ENCODE results near the gene AKAP13. TPM values are rescaled to one million over a fixed set of nuclear protein-coding genes. Genes with fewer than 3 reads are reported as not detected.

AKAP13 gene
- total RNA-seq, 3 donors from 2014 or later, result 198 to 331 (median 259) TPM

GRCh38 chr15:85576392-85576791 lies 196.0 kb downstream of the AKAP13 start:
- H3K27me3 ChIP-seq, result no peaks in the 10 kb centered on the region
- H3K27ac ChIP-seq, result no peak overlapping the region
- TF ChIP-seq POLR2A (IDR thresholded peaks at IDR 0.05), result no peak
- no peak for TF ChIP-seq CTCF (IDR thresholded peaks at IDR 0.05)
- TF ChIP-seq POLR2AphosphoS5 (IDR thresholded peaks at IDR 0.05), result no peak
- DNase-seq (ENCODE audit: low spot score in 2 of 2), result no peak
- H3K4me1 ChIP-seq, result peaks cover 0 to 4% of the 10 kb centered on the region in 2 donors
- intact Hi-C loops (cut with DNase I; ENCODE audit: low total_unique reads), result no loop called here
- no peaks in the 10 kb centered on the region for H3K9me3 ChIP-seq
- H3K36me3 ChIP-seq, result no peaks in the 10 kb centered on the region
- H3K4me3 ChIP-seq, result no peak overlapping the region

- no peaks in the 10 kb centered on the region for H3K9me3 ChIP-seq
- intact Hi-C loops (cut with DNase I; ENCODE audit: low total_unique reads), result no loop called here
- DNase-seq (ENCODE audit: low spot score in 2 of 2), result no peak
- peaks cover 0 to 14% of the 10 kb centered on the region in 2 donors for H3K4me1 ChIP-seq
- H3K27me3 ChIP-seq, result no peaks in the 10 kb centered on the region
- TF ChIP-seq CTCF (IDR thresholded peaks at IDR 0.05) (no peak), POLR2A (IDR thresholded peaks at IDR 0.05) (no peak), POLR2AphosphoS5 (IDR thresholded peaks at IDR 0.05) (no peak)
- H3K4me3 ChIP-seq, result peak overlapping the region in 1 of 3 donors; percentile 7
- H3K27ac ChIP-seq, result peak overlapping the region; percentile 80 to 84
- no peaks in the 10 kb centered on the region for H3K36me3 ChIP-seq
These were observed 198.7 kb downstream of the AKAP13 start for GRCh38 chr15:85578941-85579701.

- peaks cover 0 to 14% of the 10 kb centered on the region in 2 donors for H3K4me1 ChIP-seq
- H3K4me3 ChIP-seq, result peak overlapping the region in 1 of 3 donors; percentile 40
- TF ChIP-seq POLR2AphosphoS5 (IDR thresholded peaks at IDR 0.05) (no peak), POLR2A (IDR thresholded peaks at IDR 0.05) (no peak), CTCF (IDR thresholded peaks at IDR 0.05) (no peak)
- no peaks in the 10 kb centered on the region for H3K36me3 ChIP-seq
- DNase-seq (ENCODE audit: low spot score in 2 of 2), result no peak
- intact Hi-C loops (cut with DNase I; ENCODE audit: low total_unique reads), result no loop called here
- no peaks in the 10 kb centered on the region for H3K27me3 ChIP-seq
- H3K27ac ChIP-seq, result peak overlapping the region; percentile 80 to 84
- no peaks in the 10 kb centered on the region for H3K9me3 ChIP-seq
These were observed 199.7 kb downstream of the AKAP13 start for GRCh38 chr15:85579957-85580694.

GRCh38 chr15:85580879-85581278 lies 200.5 kb downstream of the AKAP13 start:
- TF ChIP-seq POLR2AphosphoS5 (IDR thresholded peaks at IDR 0.05) (no peak), CTCF (IDR thresholded peaks at IDR 0.05) (no peak), POLR2A (IDR thresholded peaks at IDR 0.05) (no peak)
- Histone ChIP-seq H3K4me1 (peaks cover 0 to 14% of the 10 kb centered on the region in 2 donors), H3K4me3 (peak overlapping the region in 2 of 3 donors; percentile 7 to 40), H3K27me3 (no peaks in the 10 kb centered on the region), H3K9me3 (no peaks in the 10 kb centered on the region), H3K36me3 (no peaks in the 10 kb centered on the region), H3K27ac (peak overlapping the region; percentile 80 to 84)
- intact Hi-C loops (cut with DNase I; ENCODE audit: low total_unique reads), result no loop called here
- no peak for DNase-seq (ENCODE audit: low spot score in 2 of 2)

GRCh38 chr15:85581495-85581894 lies 201.1 kb downstream of the AKAP13 start:
- no peaks in the 10 kb centered on the region for H3K27me3 ChIP-seq
- DNase-seq (ENCODE audit: low spot score in 2 of 2), result peak in 1 of 2 donors; percentile 42
- TF ChIP-seq POLR2AphosphoS5 (IDR thresholded peaks at IDR 0.05) (no peak), POLR2A (IDR thresholded peaks at IDR 0.05) (no peak), CTCF (IDR thresholded peaks at IDR 0.05) (no peak)
- no peaks in the 10 kb centered on the region for H3K9me3 ChIP-seq
- peak overlapping the region; percentile 80 to 84 for H3K27ac ChIP-seq
- no peaks in the 10 kb centered on the region for H3K36me3 ChIP-seq
- intact Hi-C loops (cut with DNase I; ENCODE audit: low total_unique reads), result no loop called here
- peaks cover 0 to 14% of the 10 kb centered on the region in 2 donors for H3K4me1 ChIP-seq
- H3K4me3 ChIP-seq, result peak overlapping the region; percentile 7 to 40 (median 28)

Measured in breast epithelium (tissue), 4 donors.